ENCODE results near the gene CENPM.
A peak's percentile ranks its signal among the peaks of the same experiment; 100 is the strongest.

The CENPM gene

GRCh38 chr22:41946629-41947423 is at the start of gene CENPM:
Gene CENPM, minus strand, starts transcription at chr22:41947152. Its CDS starts 76 bp downstream, at chr22:41947076.
- DNase-seq (ENCODE audit: low spot score): peak; percentile 89

GRCh38 chr22:41995211-41995610 is 48.3 kb upstream of the CENPM start:
- no peak for DNase-seq (ENCODE audit: low spot score)

- DNase-seq (ENCODE audit: low spot score): no peak
These were observed 45.5 kb upstream of the CENPM start for GRCh38 chr22:41992496-41992895.

GRCh38 chr22:41991111-41991510 is 44.2 kb upstream of the CENPM start:
- DNase-seq (ENCODE audit: low spot score): no peak

GRCh38 chr22:41989246-41989645 is 42.3 kb upstream of the CENPM start:
- no peak for DNase-seq (ENCODE audit: low spot score)

GRCh38 chr22:41987276-41987675 is 40.3 kb upstream of the CENPM start:
- no peak for DNase-seq (ENCODE audit: low spot score)

GRCh38 chr22:41983513-41984405 is 36.8 kb upstream of the CENPM start:
- no peak for DNase-seq (ENCODE audit: low spot score)

- no peak for DNase-seq (ENCODE audit: low spot score)
These were observed 35.9 kb upstream of the CENPM start for GRCh38 chr22:41982865-41983264.

GRCh38 chr22:41979423-41980250 is 32.7 kb upstream of the CENPM start:
- no peak for DNase-seq (ENCODE audit: low spot score)

- no peak for DNase-seq (ENCODE audit: low spot score)
These were observed 31.8 kb upstream of the CENPM start for GRCh38 chr22:41978732-41979131.

GRCh38 chr22:41976961-41977566 is 30.1 kb upstream of the CENPM start:
- DNase-seq (ENCODE audit: low spot score): no peak

- peak; percentile 61 for DNase-seq (ENCODE audit: low spot score)
These were observed 29.3 kb upstream of the CENPM start for GRCh38 chr22:41976070-41976901.

GRCh38 chr22:41975299-41976069 is 28.5 kb upstream of the CENPM start:
- DNase-seq (ENCODE audit: low spot score): no peak

- no peak for DNase-seq (ENCODE audit: low spot score)
These were observed 27.8 kb upstream of the CENPM start for GRCh38 chr22:41974691-41975290.

GRCh38 chr22:41971431-41971830 is 24.5 kb upstream of the CENPM start:
- no peak for DNase-seq (ENCODE audit: low spot score)

GRCh38 chr22:41970601-41971000 is 23.6 kb upstream of the CENPM start:
- DNase-seq (ENCODE audit: low spot score): no peak

- no peak for DNase-seq (ENCODE audit: low spot score)
These were observed 22.2 kb upstream of the CENPM start, which contains the start of gene SEPTIN3 for GRCh38 chr22:41969110-41969646. Gene SEPTIN3, plus strand, starts transcription at chr22:41969443. Its CDS starts 2,050 bp downstream, at chr22:41971493.

GRCh38 chr22:41968601-41969000 is 21.6 kb upstream of the CENPM start:
- DNase-seq (ENCODE audit: low spot score): no peak

GRCh38 chr22:41966607-41967240 is 19.8 kb upstream of the CENPM start:
- peak; percentile 80 for DNase-seq (ENCODE audit: low spot score)
